Measurements from ENCODE around the gene DNM1L. TPM values are rescaled to one million over a fixed set of nuclear protein-coding genes. Genes with fewer than 3 reads are reported as not detected.
"Not testable (repeated sequence)": the region's sequence is repeated elsewhere in the genome, so short reads cannot be mapped to it uniquely, and the experiment has no call there.

The DNM1L gene
- total RNA-seq, 1 donor from 2014 or later: 105 TPM

GRCh38 chr12:32697445-32697844 is 18.3 kb downstream of the DNM1L start:
- no peak for DNase-seq (ENCODE audit: low read depth)

GRCh38 chr12:32698285-32698684 is 19.2 kb downstream of the DNM1L start:
- no peak for DNase-seq (ENCODE audit: low read depth)

GRCh38 chr12:32699437-32699836 is 20.3 kb downstream of the DNM1L start:
- not testable (repeated sequence) for DNase-seq (ENCODE audit: low read depth)

- DNase-seq (ENCODE audit: low read depth): peak; percentile 34
Observed at GRCh38 chr12:32702473-32702872, 23.4 kb downstream of the DNM1L start.

GRCh38 chr12:32702946-32703345 is 23.8 kb downstream of the DNM1L start:
- no peak for DNase-seq (ENCODE audit: low read depth)

- DNase-seq (ENCODE audit: low read depth): no peak
Observed at GRCh38 chr12:32705783-32706182, 26.7 kb downstream of the DNM1L start.

GRCh38 chr12:32706335-32707024 is 27.4 kb downstream of the DNM1L start:
- no peak for DNase-seq (ENCODE audit: low read depth)

GRCh38 chr12:32708926-32709325 is 29.8 kb downstream of the DNM1L start:
- no peak for DNase-seq (ENCODE audit: low read depth)

- no peak for DNase-seq (ENCODE audit: low read depth)
Observed at GRCh38 chr12:32714772-32715171, 35.7 kb downstream of the DNM1L start.

- DNase-seq (ENCODE audit: low read depth): no peak
Observed at GRCh38 chr12:32718926-32719325, 39.8 kb downstream of the DNM1L start.

- not testable (repeated sequence) for DNase-seq (ENCODE audit: low read depth)
Observed at GRCh38 chr12:32725308-32725707, 46.2 kb downstream of the DNM1L start.

- DNase-seq (ENCODE audit: low read depth): no peak
Observed at GRCh38 chr12:32726286-32726685, 47.2 kb downstream of the DNM1L start.

- no peak for DNase-seq (ENCODE audit: low read depth)
Observed at GRCh38 chr12:32727237-32727636, 48.1 kb downstream of the DNM1L start.

GRCh38 chr12:32734952-32735351 is 55.9 kb downstream of the DNM1L start:
- no peak for DNase-seq (ENCODE audit: low read depth)

GRCh38 chr12:32736445-32736844 is 57.3 kb downstream of the DNM1L start:
- no peak for DNase-seq (ENCODE audit: low read depth)

- DNase-seq (ENCODE audit: low read depth): no peak
Observed at GRCh38 chr12:32737715-32738114, 58.6 kb downstream of the DNM1L start.

GRCh38 chr12:32739279-32739678 is 60.2 kb downstream of the DNM1L start:
- DNase-seq (ENCODE audit: low read depth): peak; percentile 48

- no peak for DNase-seq (ENCODE audit: low read depth)
Observed at GRCh38 chr12:32742133-32742532, 63.0 kb downstream of the DNM1L start.

GRCh38 chr12:32743264-32743663 is 64.2 kb downstream of the DNM1L start:
- DNase-seq (ENCODE audit: low read depth): no peak

- DNase-seq (ENCODE audit: low read depth): no peak
Observed at GRCh38 chr12:32753605-32754004, 74.5 kb downstream of the DNM1L start.

GRCh38 chr12:32754111-32754510 is 75.0 kb downstream of the DNM1L start:
- peak; percentile 15 for DNase-seq (ENCODE audit: low read depth)

GRCh38 chr12:32755051-32755653 is 76.1 kb downstream of the DNM1L start:
- peak; percentile 90 for DNase-seq (ENCODE audit: low read depth)

GRCh38 chr12:32755654-32756475 is 76.8 kb downstream of the DNM1L start, which contains the start of gene YARS2:
Gene YARS2, minus strand, starts transcription at chr12:32755897. Its CDS starts 23 bp downstream, at chr12:32755874.
- peak; percentile 98 for DNase-seq (ENCODE audit: low read depth)
